Activated CD8-positive, alpha-beta memory T cell treated with anti-CD3 and anti-CD28 coated beads for 24 hours (primary cell): ENCODE data around the gene SUSD1.
"Not testable (repeated sequence)": the region's sequence is repeated elsewhere in the genome, so short reads cannot be mapped to it uniquely, and the experiment has no call there.

ENCODE experiments used
- DNase-seq: peaks from one replicate; pipeline ENCODE4 v3.0.0-alpha.2; 2020

SUSD1 gene

GRCh38 chr9:112173489-112174221 is 1.4 kb downstream of the SUSD1 start:
- DNase-seq, result no peak

GRCh38 chr9:112170968-112171367 is 4.1 kb downstream of the SUSD1 start:
- no peak for DNase-seq

DNA sequence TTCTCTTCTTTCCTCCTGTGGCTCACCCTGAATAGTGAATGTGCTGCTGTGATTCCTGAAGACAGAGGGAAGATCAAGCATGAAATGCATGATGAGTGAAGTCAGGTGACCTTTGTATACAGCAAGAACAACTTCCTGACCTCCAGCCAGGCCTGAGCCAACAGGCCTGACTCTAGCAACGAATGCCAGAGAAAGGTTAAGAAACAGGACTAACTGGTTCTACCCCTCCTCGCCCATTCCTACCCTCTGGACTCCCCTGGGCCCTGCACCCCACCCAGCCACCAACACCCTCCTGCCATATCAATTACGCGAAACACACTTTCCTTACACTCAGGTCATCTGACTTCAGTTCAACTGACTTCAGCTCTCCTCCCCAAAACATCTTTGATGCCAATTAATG is 4.9 kb downstream of the SUSD1 start:
- no peak for DNase-seq

- DNase-seq, result no peak
Measured at GRCh38 chr9:112169368-112169767, 5.7 kb downstream of the SUSD1 start.

DNA sequence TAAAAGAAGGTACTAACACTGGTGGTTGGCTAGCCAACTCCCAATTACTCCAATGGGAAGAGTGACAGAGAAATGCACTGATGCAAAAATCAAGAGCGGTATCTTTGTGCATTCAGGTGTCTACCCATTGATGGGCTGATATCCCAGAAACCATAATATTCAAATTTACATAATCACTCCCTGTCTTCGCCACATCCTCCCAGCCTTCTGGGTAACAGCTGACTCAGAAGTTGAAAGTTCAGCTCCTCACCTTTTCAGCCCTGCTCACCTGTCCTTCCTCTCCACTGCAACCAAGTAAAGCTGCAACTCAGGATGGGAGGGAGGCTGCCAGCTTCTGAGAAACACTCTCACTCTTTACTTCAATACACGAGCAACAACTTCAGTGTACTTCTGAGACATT is 6.9 kb downstream of the SUSD1 start:
- DNase-seq, result no peak

DNA sequence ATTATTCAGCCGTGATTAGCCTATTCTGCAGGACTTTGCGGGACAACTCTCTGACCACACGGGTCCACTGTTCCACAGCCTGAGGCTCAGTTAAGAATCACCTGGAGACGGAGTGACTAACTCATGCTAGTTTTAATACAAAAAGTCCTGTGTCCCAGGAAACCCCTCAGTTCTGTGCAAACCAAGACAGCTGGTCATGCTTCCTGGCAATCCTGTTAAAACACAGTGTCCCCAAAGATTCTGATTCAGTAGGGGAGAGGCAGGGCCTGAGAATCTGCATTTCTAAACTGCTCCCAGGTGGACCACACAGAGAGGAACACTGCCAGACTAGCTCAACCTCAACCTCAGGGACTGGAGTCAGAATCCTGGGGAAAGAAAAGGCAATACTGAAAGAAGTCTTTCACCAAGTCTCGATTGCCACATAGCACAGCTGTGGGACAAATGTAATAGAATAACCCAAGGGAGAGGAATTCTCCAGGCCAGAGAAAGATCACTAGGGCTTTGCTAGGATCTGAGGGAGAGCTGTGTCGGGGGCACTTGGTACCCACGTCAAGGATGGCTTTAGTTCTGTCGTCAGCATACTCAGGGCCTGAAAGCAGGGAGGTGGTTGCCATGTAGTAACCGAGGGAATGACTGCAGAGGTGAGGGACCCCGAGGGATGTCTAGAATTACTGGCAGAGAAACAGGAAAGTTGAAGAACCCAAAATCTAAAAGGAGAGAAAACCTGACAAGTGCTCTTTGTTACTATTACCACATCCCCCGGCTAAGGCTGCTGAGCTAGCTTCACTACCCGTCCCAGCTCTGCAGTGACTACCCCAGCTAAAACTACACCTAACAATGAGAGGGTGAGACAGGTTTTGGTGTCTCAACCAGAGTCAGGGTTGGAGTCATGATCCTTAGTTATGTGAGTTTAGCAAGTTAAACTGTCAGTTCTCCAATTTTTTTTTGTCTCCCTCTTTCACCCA is 8.6 kb downstream of the SUSD1 start:
- DNase-seq, result no peak

DNA sequence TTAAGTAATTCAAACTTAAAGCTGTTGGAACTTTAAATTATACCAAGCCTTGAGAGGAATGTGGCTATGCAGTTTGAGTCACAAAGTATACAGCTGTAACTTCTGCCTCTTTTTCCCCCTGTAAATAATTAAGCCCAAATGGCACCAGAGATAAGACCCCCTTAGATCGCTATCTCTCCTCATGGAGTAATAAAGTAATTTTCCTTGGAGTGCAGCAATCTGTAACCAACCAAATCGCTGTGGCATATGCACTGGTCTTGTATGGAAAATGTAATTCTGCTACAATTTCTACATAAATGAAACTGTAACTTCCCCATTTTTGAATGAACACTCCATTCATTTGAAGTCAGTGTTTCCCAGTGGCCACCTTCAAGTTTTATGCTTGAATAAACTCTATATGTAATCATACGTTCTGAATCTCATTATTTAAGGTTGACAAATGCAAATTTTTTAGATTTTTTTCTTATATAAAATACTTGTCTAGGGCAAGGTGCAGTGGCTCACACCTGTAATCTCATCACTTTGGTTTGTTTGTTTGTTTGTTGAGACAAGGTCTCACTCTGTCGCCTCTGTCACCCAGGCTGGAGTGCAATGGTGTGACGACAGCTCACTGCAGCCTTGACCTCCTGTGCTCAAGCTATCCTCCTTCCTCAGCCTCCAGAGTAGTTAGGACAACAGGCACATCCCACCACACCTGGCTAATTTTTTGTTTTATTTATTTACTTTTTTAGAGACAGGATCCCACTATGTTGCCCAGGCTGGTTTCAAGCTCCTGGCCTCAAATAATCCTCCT is 12.3 kb downstream of the SUSD1 start:
- no peak for DNase-seq

GRCh38 chr9:112159781-112160180 is 15.3 kb downstream of the SUSD1 start:
- no peak for DNase-seq

DNA sequence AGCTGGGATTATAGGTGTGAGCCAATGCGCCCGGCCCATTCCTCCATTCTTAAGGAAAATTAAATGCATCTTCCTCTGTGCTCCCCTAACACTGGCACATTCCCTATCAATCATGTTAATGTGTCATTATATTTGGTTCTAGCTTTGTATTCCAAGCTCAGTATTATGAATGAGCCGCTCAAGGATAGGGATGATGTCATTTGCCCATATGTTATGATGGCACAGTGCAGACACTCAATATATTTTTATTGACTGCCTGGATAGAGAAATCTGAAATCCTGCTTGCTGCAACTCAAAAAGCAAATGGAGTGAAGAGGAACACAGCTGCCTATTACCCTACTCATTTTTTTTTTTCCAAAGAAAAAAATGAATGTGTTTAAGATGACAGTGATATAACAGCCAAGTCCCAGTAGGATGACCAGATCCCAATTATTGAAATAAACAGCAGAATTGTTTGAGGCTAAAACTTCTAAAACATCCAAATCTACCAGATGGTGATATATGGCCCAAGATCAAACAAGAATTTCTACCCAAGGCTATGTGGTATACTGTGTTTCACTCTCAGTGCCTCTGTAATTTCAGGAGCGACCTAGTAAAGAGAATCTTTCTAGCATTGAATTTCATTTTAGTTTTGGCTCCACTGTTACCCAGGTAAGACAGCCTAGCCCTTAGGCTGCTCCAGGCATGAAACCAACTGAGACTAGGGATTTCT is 16.3 kb downstream of the SUSD1 start:
- no peak for DNase-seq

GRCh38 chr9:112157961-112158360 is 17.1 kb downstream of the SUSD1 start:
- no peak for DNase-seq

DNA sequence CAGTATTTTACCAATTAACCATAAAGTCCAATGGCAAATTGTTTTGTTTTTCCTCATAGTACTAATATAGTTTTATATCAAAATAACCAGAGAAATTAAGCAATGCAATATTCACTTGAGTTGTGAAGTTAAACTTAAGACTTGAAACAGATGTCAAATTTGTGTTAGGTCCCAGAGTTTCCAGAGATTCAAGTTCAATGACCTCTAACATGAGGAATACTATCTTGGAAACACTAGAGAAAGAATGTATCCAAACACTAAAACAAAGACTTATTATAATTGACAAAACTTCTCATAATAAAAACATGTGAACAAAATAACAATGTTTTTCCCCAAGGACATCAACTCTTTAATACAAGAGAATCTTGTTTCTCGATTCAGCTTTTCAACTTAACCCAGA is 18.0 kb downstream of the SUSD1 start:
- DNase-seq, result no peak

- no peak for DNase-seq
Measured at GRCh38 chr9:112149211-112149610, 25.9 kb downstream of the SUSD1 start.

- DNase-seq, result no peak
Measured at GRCh38 chr9:112145886-112146285, 29.2 kb downstream of the SUSD1 start.

- DNase-seq, result no peak
Measured at GRCh38 chr9:112144807-112145206, 30.3 kb downstream of the SUSD1 start.

GRCh38 chr9:112142420-112142819 is 32.7 kb downstream of the SUSD1 start:
- DNase-seq, result no peak

DNA sequence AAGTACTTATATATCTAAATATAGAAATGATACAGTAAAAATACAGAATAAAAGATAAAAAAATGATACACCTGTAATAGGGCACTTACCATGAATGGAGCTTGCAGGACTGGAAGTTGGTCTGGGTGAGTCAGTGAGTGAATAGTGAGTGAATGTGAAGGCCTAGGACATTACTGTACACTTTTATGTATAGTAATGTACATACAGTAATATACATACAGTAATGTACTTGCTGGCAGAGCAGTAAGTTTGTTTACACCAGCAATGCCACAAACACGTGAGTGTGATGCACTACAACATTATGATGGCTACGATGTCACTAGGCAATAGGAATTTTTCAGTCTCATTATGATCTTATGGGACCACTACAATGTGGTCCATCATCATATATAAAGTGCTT is 34.2 kb downstream of the SUSD1 start:
- DNase-seq, result no peak

- DNase-seq, result no peak
Measured at GRCh38 chr9:112137066-112137465, 38.0 kb downstream of the SUSD1 start.

GRCh38 chr9:112135706-112136105 is 39.4 kb downstream of the SUSD1 start:
- DNase-seq, result no peak

- DNase-seq, result not testable (repeated sequence)
Measured at GRCh38 chr9:112133806-112134205, 41.3 kb downstream of the SUSD1 start.

- no peak for DNase-seq
Measured at GRCh38 chr9:112132356-112132755, 42.7 kb downstream of the SUSD1 start.

GRCh38 chr9:112130997-112131396 is 44.1 kb downstream of the SUSD1 start:
- DNase-seq, result no peak

- DNase-seq, result no peak
Measured at GRCh38 chr9:112130347-112130746, 44.8 kb downstream of the SUSD1 start.

DNA sequence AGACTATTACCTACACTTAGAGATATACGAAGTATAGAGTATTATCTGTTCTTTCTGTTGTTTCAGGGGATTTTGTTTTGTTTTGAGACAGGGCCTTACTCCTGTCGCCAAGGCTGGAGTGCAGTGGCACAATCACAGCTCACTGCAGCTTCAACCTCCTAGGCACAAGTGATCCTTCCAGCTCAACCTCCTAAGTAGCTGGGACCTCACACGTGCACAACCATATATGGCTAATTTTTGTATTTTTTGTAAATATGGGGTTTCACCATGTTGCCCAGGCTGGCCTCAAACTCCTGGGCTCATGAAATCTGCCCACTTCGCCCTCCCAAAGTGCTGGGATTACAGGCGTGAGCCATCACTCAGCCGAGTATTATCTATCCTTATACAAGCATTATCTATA is 45.9 kb downstream of the SUSD1 start:
- no peak for DNase-seq
